Fibroblast of skin of back (primary cell): ENCODE data around the gene APMAP.

Source experiments
- DNase-seq: peaks from one replicate; pipeline ENCODE4 v3.0.0-alpha.2; 2013

Gene APMAP

GRCh38 chr20:25024171-25024570, 31.6 kb upstream of the APMAP start:
- DNase-seq, result no peak

- DNase-seq, result no peak
Observed at GRCh38 chr20:25023356-25023755, 30.8 kb upstream of the APMAP start.

- no peak for DNase-seq
Observed at GRCh38 chr20:25022680-25023079, 30.1 kb upstream of the APMAP start.

GRCh38 chr20:25021336-25021735, 28.8 kb upstream of the APMAP start:
- no peak for DNase-seq

- no peak for DNase-seq
Observed at GRCh38 chr20:25020901-25021301, 28.4 kb upstream of the APMAP start.

- DNase-seq, result no peak
Observed at GRCh38 chr20:25020345-25020744, 27.8 kb upstream of the APMAP start.

GRCh38 chr20:25019381-25020155, 27.0 kb upstream of the APMAP start:
- DNase-seq, result no peak

- DNase-seq, result no peak
Observed at GRCh38 chr20:25018841-25019240, 26.3 kb upstream of the APMAP start.

- DNase-seq, result no peak
Observed at GRCh38 chr20:25018425-25018824, 25.9 kb upstream of the APMAP start.

GRCh38 chr20:25017257-25017803, 24.8 kb upstream of the APMAP start:
- DNase-seq, result no peak

GRCh38 chr20:25016471-25016870, 23.9 kb upstream of the APMAP start:
- no peak for DNase-seq

GRCh38 chr20:25015986-25016385, 23.4 kb upstream of the APMAP start:
- DNase-seq, result no peak

GRCh38 chr20:25014816-25015215, 22.3 kb upstream of the APMAP start:
- DNase-seq, result no peak

GRCh38 chr20:25013478-25014380, 21.2 kb upstream of the APMAP start:
- DNase-seq, result no peak

GRCh38 chr20:25012616-25013189, 20.2 kb upstream of the APMAP start:
- DNase-seq, result no peak

- no peak for DNase-seq
Observed at GRCh38 chr20:25011831-25012241, 19.3 kb upstream of the APMAP start.

GRCh38 chr20:25011261-25011660, 18.7 kb upstream of the APMAP start:
- no peak for DNase-seq

GRCh38 chr20:25009218-25010145, 16.9 kb upstream of the APMAP start:
- DNase-seq, result peak; percentile 42

- DNase-seq, result no peak
Observed at GRCh38 chr20:25008388-25009217, 16.1 kb upstream of the APMAP start.

GRCh38 chr20:25007491-25008305, 15.1 kb upstream of the APMAP start:
- DNase-seq, result no peak
